ENCODE measurements around the gene PWP2.

- TF ChIP-seq, protein P1, sequence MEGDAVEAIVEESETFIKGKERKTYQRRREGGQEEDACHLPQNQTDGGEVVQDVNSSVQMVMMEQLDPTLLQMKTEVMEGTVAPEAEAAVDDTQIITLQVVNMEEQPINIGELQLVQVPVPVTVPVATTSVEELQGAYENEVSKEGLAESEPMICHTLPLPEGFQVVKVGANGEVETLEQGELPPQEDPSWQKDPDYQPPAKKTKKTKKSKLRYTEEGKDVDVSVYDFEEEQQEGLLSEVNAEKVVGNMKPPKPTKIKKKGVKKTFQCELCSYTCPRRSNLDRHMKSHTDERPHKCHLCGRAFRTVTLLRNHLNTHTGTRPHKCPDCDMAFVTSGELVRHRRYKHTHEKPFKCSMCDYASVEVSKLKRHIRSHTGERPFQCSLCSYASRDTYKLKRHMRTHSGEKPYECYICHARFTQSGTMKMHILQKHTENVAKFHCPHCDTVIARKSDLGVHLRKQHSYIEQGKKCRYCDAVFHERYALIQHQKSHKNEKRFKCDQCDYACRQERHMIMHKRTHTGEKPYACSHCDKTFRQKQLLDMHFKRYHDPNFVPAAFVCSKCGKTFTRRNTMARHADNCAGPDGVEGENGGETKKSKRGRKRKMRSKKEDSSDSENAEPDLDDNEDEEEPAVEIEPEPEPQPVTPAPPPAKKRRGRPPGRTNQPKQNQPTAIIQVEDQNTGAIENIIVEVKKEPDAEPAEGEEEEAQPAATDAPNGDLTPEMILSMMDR (IDR thresholded peaks at IDR 0.05), result no peak
- no peak for TF ChIP-seq POLR2A (IDR thresholded peaks at IDR 0.05)
Observed at GRCh38 chr21:44067011-44067839, 40.0 kb upstream of the PWP2 start.

Measured in esophagus squamous epithelium (tissue), 4 donors.